CD4-positive, alpha-beta T cell treated with Interleukin-1 beta for 1 hour (primary cell): ENCODE results near the gene CYB561A3.
"Not testable (repeated sequence)": the region's sequence is repeated elsewhere in the genome, so short reads cannot be mapped to it uniquely, and the experiment has no call there.

Experiments
- DNase-seq, 2 donors: peaks; one replicate each; pipeline ENCODE4 v3.0.0-alpha.2; 2020 to 2022

CYB561A3 gene

GRCh38 chr11:61361741-61362541, at the start of gene CYB561A3, which contains the start of gene TMEM138:
Gene CYB561A3, minus strand, starts transcription at chr11:61361882. Its CDS starts 5,169 bp downstream, at chr11:61356713.
Gene TMEM138, plus strand, starts transcription at chr11:61362374. Its CDS starts 2,017 bp downstream, at chr11:61364391.
- DNase-seq: peak; percentile 88 to 90

- DNase-seq: no peak
Observed at GRCh38 chr11:61406991-61407728, 45.5 kb upstream of the CYB561A3 start.

GRCh38 chr11:61406067-61406466, 44.4 kb upstream of the CYB561A3 start:
- no peak for DNase-seq

- no peak for DNase-seq
Observed at GRCh38 chr11:61404641-61405040, 43.0 kb upstream of the CYB561A3 start.

GRCh38 chr11:61404103-61404502, 42.4 kb upstream of the CYB561A3 start:
- no peak for DNase-seq

- no peak for DNase-seq
Observed at GRCh38 chr11:61403658-61404057, 42.0 kb upstream of the CYB561A3 start.

- no peak for DNase-seq
Observed at GRCh38 chr11:61401573-61401972, 39.9 kb upstream of the CYB561A3 start.

- no peak for DNase-seq
Observed at GRCh38 chr11:61401173-61401572, 39.5 kb upstream of the CYB561A3 start.

GRCh38 chr11:61392981-61393595, 31.4 kb upstream of the CYB561A3 start:
- peak in 1 of 2 donors; percentile 29 for DNase-seq

GRCh38 chr11:61390161-61390560, 28.5 kb upstream of the CYB561A3 start:
- no peak for DNase-seq

GRCh38 chr11:61384271-61385242, 22.9 kb upstream of the CYB561A3 start:
- no peak for DNase-seq

- not testable (repeated sequence) for DNase-seq
Observed at GRCh38 chr11:61383859-61384258, 22.2 kb upstream of the CYB561A3 start.

- DNase-seq: no peak
Observed at GRCh38 chr11:61380884-61381283, 19.2 kb upstream of the CYB561A3 start.

GRCh38 chr11:61378713-61379313, 17.1 kb upstream of the CYB561A3 start:
- no peak for DNase-seq

GRCh38 chr11:61377461-61378160, 15.9 kb upstream of the CYB561A3 start:
- no peak for DNase-seq

GRCh38 chr11:61375761-61376108, 14.1 kb upstream of the CYB561A3 start:
- DNase-seq: no peak

GRCh38 chr11:61372659-61373420, 11.2 kb upstream of the CYB561A3 start:
- no peak for DNase-seq

- no peak for DNase-seq
Observed at GRCh38 chr11:61370349-61371005, 8.8 kb upstream of the CYB561A3 start.

GRCh38 chr11:61369372-61370348, 8.0 kb upstream of the CYB561A3 start:
- no peak for DNase-seq
